NCI-H128 (cell line): ENCODE measurements around the gene RAB28.

Experiments
- DNase-seq: peaks from one replicate; lab custom pipeline; 2025; ENCODE audit not compliant: unreplicated experiment; lab: John Stamatoyannopoulos, UW

The RAB28 gene

GRCh38 chr4:13384055-13384454 is 100.1 kb downstream of the RAB28 start:
- no peak for DNase-seq

GRCh38 chr4:13378973-13379759 is 105.0 kb downstream of the RAB28 start:
- DNase-seq: no peak

- DNase-seq: no peak
These were observed 113.1 kb downstream of the RAB28 start for GRCh38 chr4:13371048-13371447.

- DNase-seq: no peak
These were observed 115.9 kb downstream of the RAB28 start for GRCh38 chr4:13368217-13368616.

GRCh38 chr4:13367691-13368090 is 116.4 kb downstream of the RAB28 start:
- DNase-seq: no peak

GRCh38 chr4:13367244-13367643 is 116.9 kb downstream of the RAB28 start:
- no peak for DNase-seq

- no peak for DNase-seq
These were observed 118.9 kb downstream of the RAB28 start for GRCh38 chr4:13365195-13365594.

GRCh38 chr4:13364653-13365052 is 119.5 kb downstream of the RAB28 start:
- no peak for DNase-seq

- no peak for DNase-seq
These were observed 120.0 kb downstream of the RAB28 start for GRCh38 chr4:13364172-13364571.

- no peak for DNase-seq
These were observed 124.3 kb downstream of the RAB28 start for GRCh38 chr4:13359809-13360208.

GRCh38 chr4:13355111-13355880 is 128.8 kb downstream of the RAB28 start:
- DNase-seq: no peak

- no peak for DNase-seq
These were observed 135.0 kb downstream of the RAB28 start for GRCh38 chr4:13349096-13349495.

GRCh38 chr4:13348216-13348615 is 135.9 kb downstream of the RAB28 start:
- no peak for DNase-seq

GRCh38 chr4:13347517-13348125 is 136.5 kb downstream of the RAB28 start:
- no peak for DNase-seq

- DNase-seq: no peak
These were observed 139.9 kb downstream of the RAB28 start for GRCh38 chr4:13344216-13344615.

GRCh38 chr4:13340672-13341071 is 143.5 kb downstream of the RAB28 start:
- DNase-seq: no peak

GRCh38 chr4:13331827-13332226 is 152.3 kb downstream of the RAB28 start:
- no peak for DNase-seq

GRCh38 chr4:13329963-13330362 is 154.2 kb downstream of the RAB28 start:
- DNase-seq: no peak

- no peak for DNase-seq
These were observed 154.7 kb downstream of the RAB28 start for GRCh38 chr4:13329340-13329850.

- no peak for DNase-seq
These were observed 155.5 kb downstream of the RAB28 start for GRCh38 chr4:13328591-13328990.

- DNase-seq: no peak
These were observed 156.1 kb downstream of the RAB28 start for GRCh38 chr4:13327991-13328390.

GRCh38 chr4:13325744-13326143 is 158.4 kb downstream of the RAB28 start:
- DNase-seq: no peak
